DND-41 (cell line): ENCODE data around the gene METTL15.

Experiments used
- EZH2 ChIP-seq: IDR thresholded peaks from 3 replicates; pipeline ENCODE4 v1.6.1; 2012; ENCODE audit warnings: borderline replicate concordance, low read depth, mild to moderate bottlenecking, moderate library complexity, low read length, inconsistent platforms; ENCODE audit not compliant: severe bottlenecking
- TF ChIP-seq, protein P1 (sequence below): IDR thresholded peaks from 2 replicates; pipeline ENCODE4 v1.5.1; 2012; ENCODE audit warnings: borderline replicate concordance, low read length, moderate library complexity, mild to moderate bottlenecking; ENCODE audit not compliant: poor library complexity, severe bottlenecking; ENCODE audit errors: extremely low read depth

DNA sequence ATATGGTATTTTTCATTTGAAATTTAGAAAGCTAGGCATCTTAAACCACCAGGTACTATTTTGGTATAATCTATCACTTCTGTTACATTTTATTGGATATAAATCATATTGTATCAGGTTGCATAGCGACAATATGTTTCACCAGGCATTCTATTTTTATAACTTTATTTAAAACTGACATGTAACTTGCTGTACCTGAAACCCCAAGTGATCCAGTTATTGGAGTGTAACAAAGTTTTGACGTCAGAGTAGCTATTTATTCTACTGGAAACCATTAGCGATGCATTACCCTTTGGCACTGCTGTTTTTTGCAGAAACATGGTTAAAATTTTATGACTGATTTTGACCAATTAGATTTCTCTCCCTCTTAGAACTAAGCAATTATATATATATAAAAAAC lies 160.7 kb downstream of the METTL15 start:
- TF ChIP-seq EZH2 = no peak
- TF ChIP-seq, protein P1, sequence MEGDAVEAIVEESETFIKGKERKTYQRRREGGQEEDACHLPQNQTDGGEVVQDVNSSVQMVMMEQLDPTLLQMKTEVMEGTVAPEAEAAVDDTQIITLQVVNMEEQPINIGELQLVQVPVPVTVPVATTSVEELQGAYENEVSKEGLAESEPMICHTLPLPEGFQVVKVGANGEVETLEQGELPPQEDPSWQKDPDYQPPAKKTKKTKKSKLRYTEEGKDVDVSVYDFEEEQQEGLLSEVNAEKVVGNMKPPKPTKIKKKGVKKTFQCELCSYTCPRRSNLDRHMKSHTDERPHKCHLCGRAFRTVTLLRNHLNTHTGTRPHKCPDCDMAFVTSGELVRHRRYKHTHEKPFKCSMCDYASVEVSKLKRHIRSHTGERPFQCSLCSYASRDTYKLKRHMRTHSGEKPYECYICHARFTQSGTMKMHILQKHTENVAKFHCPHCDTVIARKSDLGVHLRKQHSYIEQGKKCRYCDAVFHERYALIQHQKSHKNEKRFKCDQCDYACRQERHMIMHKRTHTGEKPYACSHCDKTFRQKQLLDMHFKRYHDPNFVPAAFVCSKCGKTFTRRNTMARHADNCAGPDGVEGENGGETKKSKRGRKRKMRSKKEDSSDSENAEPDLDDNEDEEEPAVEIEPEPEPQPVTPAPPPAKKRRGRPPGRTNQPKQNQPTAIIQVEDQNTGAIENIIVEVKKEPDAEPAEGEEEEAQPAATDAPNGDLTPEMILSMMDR = no peak
